SK-N-SH (cell line): ENCODE data around the gene RECK.

Experiments used
- NFIC ChIP-seq: IDR thresholded peaks from 2 replicates; pipeline ENCODE4 v1.4.0; 2012; ENCODE audit warnings: borderline replicate concordance
- TF ChIP-seq, protein P1 (sequence below): fragments of 200-600 bp; sonication (generic); IDR thresholded peaks from 2 replicates; pipeline ENCODE4 v1.6.1; 2017; ENCODE audit warnings: antibody characterized with exemption, mild to moderate bottlenecking, moderate library complexity

- TF ChIP-seq, protein P1, sequence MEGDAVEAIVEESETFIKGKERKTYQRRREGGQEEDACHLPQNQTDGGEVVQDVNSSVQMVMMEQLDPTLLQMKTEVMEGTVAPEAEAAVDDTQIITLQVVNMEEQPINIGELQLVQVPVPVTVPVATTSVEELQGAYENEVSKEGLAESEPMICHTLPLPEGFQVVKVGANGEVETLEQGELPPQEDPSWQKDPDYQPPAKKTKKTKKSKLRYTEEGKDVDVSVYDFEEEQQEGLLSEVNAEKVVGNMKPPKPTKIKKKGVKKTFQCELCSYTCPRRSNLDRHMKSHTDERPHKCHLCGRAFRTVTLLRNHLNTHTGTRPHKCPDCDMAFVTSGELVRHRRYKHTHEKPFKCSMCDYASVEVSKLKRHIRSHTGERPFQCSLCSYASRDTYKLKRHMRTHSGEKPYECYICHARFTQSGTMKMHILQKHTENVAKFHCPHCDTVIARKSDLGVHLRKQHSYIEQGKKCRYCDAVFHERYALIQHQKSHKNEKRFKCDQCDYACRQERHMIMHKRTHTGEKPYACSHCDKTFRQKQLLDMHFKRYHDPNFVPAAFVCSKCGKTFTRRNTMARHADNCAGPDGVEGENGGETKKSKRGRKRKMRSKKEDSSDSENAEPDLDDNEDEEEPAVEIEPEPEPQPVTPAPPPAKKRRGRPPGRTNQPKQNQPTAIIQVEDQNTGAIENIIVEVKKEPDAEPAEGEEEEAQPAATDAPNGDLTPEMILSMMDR, result no peak
- TF ChIP-seq NFIC, result no peak
Measured at GRCh38 chr9:36143245-36143641, 106.5 kb downstream of the RECK start.
